CD14-positive monocyte (primary cell): Measurements from ENCODE around the gene CAPS. TPM values are rescaled to one million over a fixed set of nuclear protein-coding genes. Genes with fewer than 3 reads are reported as not detected.

ENCODE experiments used
- DNase-seq, 3 donors: peaks; one replicate each; pipeline ENCODE4 v3.0.0-alpha.2; 2011 to 2022
- H2AFZ ChIP-seq: 2 replicates; pipeline ENCODE4 v1.6.0; 2012; ENCODE audit warnings: mild to moderate bottlenecking, low read depth, low read length, inconsistent platforms; ENCODE audit not compliant: insufficient read depth, poor library complexity, severe bottlenecking
- H3K27ac ChIP-seq, 2 donors: 1 replicate in 1 of 2; 2 replicates in 1 of 2; pipeline ENCODE4 v1.5.1; 2012 to 2013; ENCODE audit warnings: low read length in 2 of 2, control low read depth in 1 of 2, inconsistent platforms in 1 of 2, low read depth in 1 of 2, mild to moderate bottlenecking in 1 of 2
- H3K27me3 ChIP-seq, 2 donors: one replicate each; pipeline versions ENCODE4 v1.6.0 to v1.6.1; 2011 to 2013; ENCODE audit warnings: low read length in 2 of 2; ENCODE audit not compliant: control insufficient read depth in 2 of 2, insufficient read depth in 2 of 2
- H3K36me3 ChIP-seq, 2 donors: replicated peaks in 1 of 2; 1 replicate in 1 of 2; 2 replicates in 1 of 2; pipeline versions ENCODE4 v1.5.1 to v1.6.1; 2012 to 2013; ENCODE audit warnings: low read length in 2 of 2, control low read depth in 1 of 2, inconsistent platforms in 1 of 2, mild to moderate bottlenecking in 1 of 2; ENCODE audit not compliant: insufficient read depth in 2 of 2, control insufficient read depth in 1 of 2
- H3K4me1 ChIP-seq, 2 donors: 1 replicate in 1 of 2; 2 replicates in 1 of 2; pipeline versions ENCODE4 v1.5.1 to v1.6.1; 2012 to 2013; ENCODE audit warnings: low read length in 2 of 2, control low read depth in 1 of 2, inconsistent platforms in 1 of 2, mild to moderate bottlenecking in 1 of 2, moderate library complexity in 1 of 2; ENCODE audit not compliant: insufficient read depth in 2 of 2, control insufficient read depth in 1 of 2
- H3K4me2 ChIP-seq: replicated peaks from 2 replicates; pipeline ENCODE3; 2012; ENCODE audit warnings: low read length, moderate library complexity, mild to moderate bottlenecking; ENCODE audit not compliant: poor library complexity, severe bottlenecking; ENCODE audit errors: extremely low read depth
- H3K4me3 ChIP-seq, 3 experiments: fragments of 200-600 bp in 1 of 3; sonication (generic) in 1 of 3; replicated peaks in 1 of 3; 1 replicate in 2 of 3; 2 replicates in 1 of 3; pipeline ENCODE4 v1.5.1; 2011 to 2013; ENCODE audit warnings: low read length in 3 of 3, mild to moderate bottlenecking in 3 of 3, control low read depth in 2 of 3, low read depth in 2 of 3, inconsistent platforms in 1 of 3, moderate library complexity in 1 of 3
- H3K79me2 ChIP-seq: 2 replicates; pipeline ENCODE4 v1.6.0; 2012; ENCODE audit warnings: mild to moderate bottlenecking, control low read depth, inconsistent platforms, low read length, moderate library complexity; ENCODE audit not compliant: insufficient read depth
- H3K9ac ChIP-seq: 2 replicates; pipeline ENCODE4 v1.6.0; 2017; ENCODE audit warnings: low read length, mild to moderate bottlenecking; ENCODE audit not compliant: insufficient read depth, poor library complexity, severe bottlenecking
- H3K9me3 ChIP-seq, 2 donors: replicated peaks in 1 of 2; 1 replicate in 1 of 2; 2 replicates in 1 of 2; pipeline versions ENCODE4 v1.5.1 to v1.6.1; 2012 to 2013; ENCODE audit warnings: low read length in 2 of 2, control low read depth in 1 of 2; ENCODE audit not compliant: control insufficient read depth in 1 of 2, insufficient read depth in 1 of 2
- H4K20me1 ChIP-seq: 2 replicates; pipeline ENCODE4 v1.6.0; 2012; ENCODE audit warnings: mild to moderate bottlenecking, low read length, control low read depth, moderate library complexity; ENCODE audit not compliant: insufficient read depth
- H3K27ac Mint-ChIP-seq, 7 donors: one replicate each; pipeline ENCODE4 v1.8.0; 2020; ENCODE audit warnings: mild to moderate bottlenecking in 7 of 7, mixed read lengths in 7 of 7, moderate library complexity in 6 of 7, inconsistent platforms in 2 of 7
- H3K27me3 Mint-ChIP-seq, 3 donors: one replicate each; pipeline ENCODE4 v1.8.0; 2021 to 2022; ENCODE audit warnings: low read depth in 3 of 3, mild to moderate bottlenecking in 3 of 3, mixed read lengths in 3 of 3, moderate library complexity in 3 of 3, inconsistent platforms in 1 of 3
- H3K36me3 Mint-ChIP-seq, 2 donors: one replicate each; pipeline ENCODE4 v1.8.0; 2020; ENCODE audit warnings: mixed read lengths in 2 of 2, inconsistent platforms in 1 of 2, mild to moderate bottlenecking in 1 of 2
- H3K4me1 Mint-ChIP-seq: one replicate; pipeline ENCODE4 v1.8.0; 2020; ENCODE audit warnings: mild to moderate bottlenecking, mixed read lengths
- H3K4me3 Mint-ChIP-seq, 2 donors: one replicate each; pipeline ENCODE4 v1.8.0; 2020; ENCODE audit warnings: mild to moderate bottlenecking in 2 of 2, mixed read lengths in 2 of 2, moderate library complexity in 1 of 2
- H3K9me3 Mint-ChIP-seq, 7 donors: one replicate each; pipeline ENCODE4 v1.8.0; 2020 to 2022; ENCODE audit warnings: mixed read lengths in 7 of 7, mild to moderate bottlenecking in 6 of 7, moderate library complexity in 6 of 7, inconsistent platforms in 2 of 7
- CTCF ChIP-seq: fragments of 200-600 bp; IDR thresholded peaks from one replicate; pipeline ENCODE4 v1.8.0; 2022; ENCODE audit warnings: antibody characterized with exemption, mild to moderate bottlenecking
- WGBS: methylation state at CpG from one replicate; pipeline ENCODE4 v1.1.5; 2013; ENCODE audit warnings: missing lambda C conversion rate; ENCODE audit not compliant: insufficient coverage; 5-methylcytosine and 5-hydroxymethylcytosine counted together
- intact Hi-C, 2 donors: fragments of 100-400 bp; cut with micrococcal nuclease; formaldehyde crosslinking; loops; one replicate each; pipeline versions ENCODE4 v1.15.0 to v1.15.1; 2023
- polyA plus RNA-seq, 3 donors: library from polyadenylated mRNA; depleted of rRNA in 1 of 3; unstranded in 2 of 3; stranded (reverse) in 1 of 3; fragments of 300-500 nt in 2 of 3; fragments of >200 nt in 1 of 3; fragmentation: Illumina TruSeq in 2 of 3; gene quantifications; 1 replicate in 2 of 3; 2 replicates in 1 of 3; pipeline ENCODE4 v1.2.3, GENCODE V29; 2012 to 2021

Gene CAPS
- polyA plus RNA-seq, 3 donors = 0.34 to 34.8 (median 0.72) TPM

- no peak overlapping the region for H3K4me3 ChIP-seq
- Mint-ChIP-seq H3K27me3 (peaks cover 20 to 37% (median 22%) of the 10 kb centered on the region in 3 donors), H3K27ac (peak overlapping the region in 1 of 7 donors; percentile 41), H3K36me3 (peaks cover 18 to 35% of the 10 kb centered on the region in 2 donors), H3K9me3 (peaks cover 0 to 2% (median 0%) of the 10 kb centered on the region in 7 donors), H3K4me3 (no peak overlapping the region), H3K4me1 (no peaks in the 10 kb centered on the region)
- no peak overlapping the region for H3K4me2 ChIP-seq
- peaks cover 0 to 14% of the 10 kb centered on the region in 2 donors for H3K27me3 ChIP-seq
- H4K20me1 ChIP-seq = peaks cover 28% of the 10 kb centered on the region
- H3K4me1 ChIP-seq = no peaks in the 10 kb centered on the region
- no peak for TF ChIP-seq CTCF
- intact Hi-C loops = loop anchor here in 1 of 2 donors (5.0 kb wide), 1 partner anchor 87 kb away; the partner anchor contains the start of gene NRTN
- WGBS = 77% methylated on average over 23 of the region's 28 CpGs
- H3K27ac ChIP-seq = no peak overlapping the region
- H3K9ac ChIP-seq = no peak overlapping the region
- no peaks in the 10 kb centered on the region for H3K9me3 ChIP-seq
- no peak overlapping the region for H2AFZ ChIP-seq
- H3K79me2 ChIP-seq = peaks cover 14% of the 10 kb centered on the region
- no peak for DNase-seq
- H3K36me3 ChIP-seq = peaks cover 31 to 32% of the 10 kb centered on the region in 2 donors
These were observed 19.9 kb upstream of the CAPS start for GRCh38 chr19:5893907-5894703.

GRCh38 chr19:5894704-5895349 lies 19.2 kb upstream of the CAPS start:
- Histone ChIP-seq H3K4me3 (no peak overlapping the region), H3K9ac (no peak overlapping the region), H3K4me2 (no peak overlapping the region), H3K79me2 (peaks cover 17% of the 10 kb centered on the region), H3K36me3 (peaks cover 31 to 32% of the 10 kb centered on the region in 2 donors), H3K27me3 (peaks cover 0 to 14% of the 10 kb centered on the region in 2 donors), H4K20me1 (peaks cover 30% of the 10 kb centered on the region), H2AFZ (no peak overlapping the region), H3K4me1 (no peaks in the 10 kb centered on the region), H3K27ac (no peak overlapping the region), H3K9me3 (no peaks in the 10 kb centered on the region)
- peaks cover 19 to 37% of the 10 kb centered on the region in 2 donors for H3K36me3 Mint-ChIP-seq
- H3K27ac Mint-ChIP-seq = no peak overlapping the region
- no peaks in the 10 kb centered on the region for H3K4me1 Mint-ChIP-seq
- 86% methylated on average over 16 of the region's 28 CpGs for WGBS
- no peak for TF ChIP-seq CTCF
- no peak overlapping the region for H3K4me3 Mint-ChIP-seq
- H3K27me3 Mint-ChIP-seq = peaks cover 15 to 31% (median 20%) of the 10 kb centered on the region in 3 donors
- DNase-seq = no peak
- intact Hi-C loops = loop anchor here in 1 of 2 donors (5.0 kb wide), 1 partner anchor 88 kb away; the partner anchor contains the start of gene NRTN
- H3K9me3 Mint-ChIP-seq = peaks cover 0 to 2% (median 0%) of the 10 kb centered on the region in 7 donors
